Heart right ventricle (tissue), 16 donors: ENCODE results near the gene SART1. TPM values are rescaled to one million over a fixed set of nuclear protein-coding genes. Genes with fewer than 3 reads are reported as not detected.

Experiments used
- ATAC-seq, 8 donors: fragments of 200-7000 bp; cut with Tn5 transposase; one replicate each; pipeline ENCODE4 v1.9.1; 2020; ENCODE audit warnings: mild to moderate bottlenecking in 8 of 8, moderate library complexity in 8 of 8, moderate number of reproducible peaks in 1 of 8
- DNase-seq, 2 donors: peaks; one replicate each; pipeline ENCODE4 v3.0.0-alpha.2; 2020
- H3K27ac ChIP-seq, 10 donors: fragments of 200-600 bp; sonication (generic) in 2 of 10; one replicate each; pipeline versions ENCODE4 v1.5.0 to v1.8.0; 2020 to 2022; ENCODE audit warnings: mild to moderate bottlenecking in 3 of 10
- H3K27me3 ChIP-seq, 7 donors: fragments of 200-600 bp; one replicate each; pipeline ENCODE4 v1.8.0; 2021 to 2022; ENCODE audit warnings: mild to moderate bottlenecking in 2 of 7
- H3K36me3 ChIP-seq, 9 donors: fragments of 200-600 bp; sonication (generic) in 1 of 9; one replicate each; pipeline versions ENCODE4 v1.5.0 to v1.8.0; 2020 to 2022; ENCODE audit warnings: mild to moderate bottlenecking in 2 of 9
- H3K4me1 ChIP-seq, 9 donors: fragments of 200-600 bp; sonication (generic) in 1 of 9; one replicate each; pipeline versions ENCODE4 v1.5.0 to v1.8.0; 2020 to 2022; ENCODE audit warnings: mild to moderate bottlenecking in 4 of 9
- H3K4me3 ChIP-seq, 10 donors: fragments of 200-600 bp; sonication (generic) in 2 of 10; one replicate each; pipeline versions ENCODE4 v1.5.0 to v1.8.0; 2020 to 2022; ENCODE audit warnings: mild to moderate bottlenecking in 7 of 10, moderate library complexity in 2 of 10
- H3K9me3 ChIP-seq, 11 donors: fragments of 200-600 bp in 10 of 11; sonication (generic) in 2 of 11; one replicate each; pipeline versions ENCODE4 v1.5.0 to v1.8.0; 2013 to 2022; ENCODE audit warnings: mild to moderate bottlenecking in 2 of 11, control low read depth in 1 of 11, moderate library complexity in 1 of 11
- WGBS, 2 donors: extraction: QIAGEN DNeasy Blood & Tissue Kit; methylation state at CpG; one replicate each; pipeline ENCODE4 v1.1.7; 2013; ENCODE audit warnings: inconsistent platforms in 1 of 2; 5-methylcytosine and 5-hydroxymethylcytosine counted together
- intact Hi-C, 10 donors: fragments of 100-400 bp; cut with DNase I; formaldehyde crosslinking; loops; one replicate each; pipeline versions ENCODE4 v1.11.1 to v1.14.2; 2022
- polyA plus RNA-seq, 2 donors: library from polyadenylated mRNA; stranded (reverse); fragments of 200-250 nt; gene quantifications; one replicate each; pipeline ENCODE4 v1.2.3, GENCODE V29; 2013
- total RNA-seq, 10 donors: library from RNA; stranded (reverse); fragmentation: NEBNext Ultra II Directional in 3 of 10; extraction: Animal tissue kit (Norgen Biotek cat#: 25700) in 3 of 10; gene quantifications; one replicate each; pipeline versions ENCODE4 v1.2.1 to v1.2.4, GENCODE V29; 2021 to 2023
- TF ChIP-seq, protein P1 (sequence below), 9 donors: fragments of 200-600 bp; sonication (generic) in 2 of 9; IDR thresholded peaks; one replicate each; pipeline versions ENCODE4 v1.5.0 to v1.8.0; 2021 to 2022; ENCODE audit warnings: antibody characterized with exemption in 9 of 9, mild to moderate bottlenecking in 5 of 9, moderate library complexity in 1 of 9
- donor health status: Arrhythmogenic right ventricular cardiomyopathy.
- donor health status: ischemic (EF 13 %, LVEDD 7.1; RV severe dilation, severe dysfunction).
- donor health status: healthy with polysubstance abuse.
- donor health status: DM: no; HTN: yes; CAD: no.
- donor health status: DM: no; HTN: no; CAD: no.
- donor health status: ischemic (EF 25% LVEDD 6.9; RV normal size, moderate dysfunction).
- donor health status: ischemic (EF 25% LVEDD 5.7; RV mildly dilated, moderate dysfunction).
- donor health status: healthy.
- donor health status: DM: yes; HTN: yes; CAD: no.
- donor health status: Ischemic cardiomyopathy.
- donor health status: ischemic (EF 35%, LVEDD 5.7; RV mildly dilated, moderate dysfunction).
- donor health status: nonischemic (EF 11% LVEDD 7.7; RV severe dilation, severe dysfunction).
- donor health status: DM: yes; HTN: yes; CAD: no.
- donor health status: PGD.
- donor health status: ischemic (EF 29% LVEDD 5.4; RV normal size, mild dysfunction).
- donor health status: nonischemic (EF 23%, LVEDD 6.1; RV moderate dilation, normal function).

SART1 gene
- total and polyA plus RNA-seq, 12 donors, result 26.2 to 160 (median 33.5) TPM

DNA sequence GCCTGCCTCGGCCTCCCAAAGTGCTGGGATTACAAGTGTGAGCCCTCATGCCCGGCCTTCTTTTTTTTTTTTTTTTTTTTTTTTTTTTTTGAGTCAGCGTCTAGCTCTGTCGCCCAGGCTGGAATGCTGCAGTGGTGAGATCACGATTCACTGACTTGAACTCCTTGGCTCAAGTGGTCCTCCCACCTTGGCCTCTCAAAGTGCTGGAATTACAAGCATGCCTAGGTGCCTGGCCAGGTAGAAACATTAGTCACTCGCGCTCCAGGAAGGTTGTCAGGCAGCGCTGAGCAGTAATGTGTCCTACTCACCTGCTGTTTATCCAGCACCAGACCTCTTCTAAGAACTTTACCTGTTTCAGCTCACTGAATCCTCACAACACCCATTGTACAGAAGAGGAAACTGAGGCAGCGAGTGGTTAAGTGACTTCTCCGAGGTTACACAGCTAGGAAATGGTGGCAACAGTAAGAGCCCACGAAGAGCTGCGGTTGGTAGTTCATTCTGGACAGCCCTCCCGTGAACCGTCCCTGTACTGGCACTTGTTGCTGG, 49.8 kb downstream of the SART1 start:
- intact Hi-C loops, result no loop called here
- Histone ChIP-seq H3K4me1 (peaks cover 0 to 30% (median 14%) of the 10 kb centered on the region in 9 donors), H3K9me3 (no peaks in the 10 kb centered on the region), H3K27me3 (peaks cover 8 to 39% (median 23%) of the 10 kb centered on the region in 7 donors), H3K4me3 (peak overlapping the region in 2 of 10 donors; percentile 0 to 30), H3K36me3 (peaks cover 0 to 5% (median 0%) of the 10 kb centered on the region in 9 donors), H3K27ac (no peak overlapping the region)
- WGBS, 2 donors, result 42 to 49% methylated on average over 13 to 14 of the region's 14 CpGs
- TF ChIP-seq, protein P1, sequence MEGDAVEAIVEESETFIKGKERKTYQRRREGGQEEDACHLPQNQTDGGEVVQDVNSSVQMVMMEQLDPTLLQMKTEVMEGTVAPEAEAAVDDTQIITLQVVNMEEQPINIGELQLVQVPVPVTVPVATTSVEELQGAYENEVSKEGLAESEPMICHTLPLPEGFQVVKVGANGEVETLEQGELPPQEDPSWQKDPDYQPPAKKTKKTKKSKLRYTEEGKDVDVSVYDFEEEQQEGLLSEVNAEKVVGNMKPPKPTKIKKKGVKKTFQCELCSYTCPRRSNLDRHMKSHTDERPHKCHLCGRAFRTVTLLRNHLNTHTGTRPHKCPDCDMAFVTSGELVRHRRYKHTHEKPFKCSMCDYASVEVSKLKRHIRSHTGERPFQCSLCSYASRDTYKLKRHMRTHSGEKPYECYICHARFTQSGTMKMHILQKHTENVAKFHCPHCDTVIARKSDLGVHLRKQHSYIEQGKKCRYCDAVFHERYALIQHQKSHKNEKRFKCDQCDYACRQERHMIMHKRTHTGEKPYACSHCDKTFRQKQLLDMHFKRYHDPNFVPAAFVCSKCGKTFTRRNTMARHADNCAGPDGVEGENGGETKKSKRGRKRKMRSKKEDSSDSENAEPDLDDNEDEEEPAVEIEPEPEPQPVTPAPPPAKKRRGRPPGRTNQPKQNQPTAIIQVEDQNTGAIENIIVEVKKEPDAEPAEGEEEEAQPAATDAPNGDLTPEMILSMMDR (IDR thresholded peaks at IDR 0.05), result no peak
- DNase-seq (no peak), ATAC-seq (no peak)

DNA sequence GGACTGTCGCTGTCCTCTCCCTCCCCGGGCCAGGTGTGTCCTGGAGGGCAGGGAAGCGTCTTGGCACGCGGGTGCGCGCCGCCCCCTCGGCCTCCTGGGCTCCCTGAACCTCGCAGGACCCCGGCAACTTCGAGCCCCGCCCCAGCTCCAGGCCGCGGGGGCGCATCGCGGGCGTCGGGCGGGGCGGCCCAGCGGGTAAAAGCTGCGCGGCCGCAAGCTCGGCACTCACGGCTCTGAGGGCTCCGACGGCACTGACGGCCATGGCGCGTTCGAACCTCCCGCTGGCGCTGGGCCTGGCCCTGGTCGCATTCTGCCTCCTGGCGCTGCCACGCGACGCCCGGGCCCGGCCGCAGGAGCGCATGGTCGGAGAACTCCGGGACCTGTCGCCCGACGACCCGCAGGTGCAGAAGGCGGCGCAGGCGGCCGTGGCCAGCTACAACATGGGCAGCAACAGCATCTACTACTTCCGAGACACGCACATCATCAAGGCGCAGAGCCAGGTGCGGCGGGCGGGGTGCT, 50.3 kb downstream of the SART1 start, which contains the start of gene CST6:
Gene CST6, plus strand, starts transcription at position 224 of the 519 bp plus-strand sequence. Its CDS starts 37 bp downstream, at position 261.
- no peak for ATAC-seq
- Histone ChIP-seq H3K4me1 (peaks cover 0 to 35% (median 18%) of the 10 kb centered on the region in 9 donors), H3K27me3 (peaks cover 8 to 39% (median 23%) of the 10 kb centered on the region in 7 donors), H3K36me3 (no peaks in the 10 kb centered on the region), H3K4me3 (peak within 1 kb of the TSS in 3 of 10 donors; percentile 0 to 30 (median 17)), H3K9me3 (no peaks in the 10 kb centered on the region), H3K27ac (no peak within 1 kb of the TSS)
- WGBS, 2 donors, result 7% methylated on average over 61 of the region's 61 CpGs
- TF ChIP-seq, protein P1 (IDR thresholded peaks at IDR 0.05), result no peak
- no peak for DNase-seq
- intact Hi-C loops, result no loop called here

DNA sequence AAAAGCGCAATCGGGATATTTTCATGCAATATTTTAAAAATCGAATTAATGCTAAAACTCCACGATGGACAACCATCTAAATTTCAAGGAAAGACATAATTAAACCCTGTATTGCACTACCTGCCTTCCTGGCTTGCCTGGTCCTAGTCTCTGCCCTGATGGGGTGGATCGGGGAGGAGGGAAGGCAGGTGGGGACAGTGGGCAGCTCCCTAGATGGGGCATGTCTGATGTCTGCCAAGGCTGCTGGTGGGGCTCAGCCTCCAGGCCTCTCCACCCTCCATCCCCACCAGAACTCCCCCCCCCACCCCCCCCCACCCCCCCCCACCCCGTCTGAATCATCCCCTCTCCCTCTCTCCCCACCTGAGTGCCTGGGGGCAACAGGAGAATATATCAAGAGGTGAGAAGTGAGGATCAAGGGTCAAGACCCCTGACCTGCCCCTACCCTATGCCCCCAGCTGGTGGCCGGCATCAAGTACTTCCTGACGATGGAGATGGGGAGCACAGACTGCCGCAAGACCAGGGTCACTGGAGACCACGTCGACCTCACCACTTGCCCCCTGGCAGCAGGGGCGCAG, 50.9 kb downstream of the SART1 start:
- TF ChIP-seq, protein P1 (IDR thresholded peaks at IDR 0.05), result no peak
- H3K27me3 ChIP-seq, result peaks cover 8 to 39% (median 23%) of the 10 kb centered on the region in 7 donors
- DNase-seq (no peak), ATAC-seq (no peak)
- no peaks in the 10 kb centered on the region for H3K9me3 ChIP-seq
- H3K4me3 ChIP-seq, result peak overlapping the region in 1 of 10 donors; percentile 30
- H3K27ac ChIP-seq, result no peak overlapping the region
- H3K4me1 ChIP-seq, result peaks cover 0 to 30% (median 18%) of the 10 kb centered on the region in 9 donors
- H3K36me3 ChIP-seq, result no peaks in the 10 kb centered on the region
- WGBS, 2 donors, result 52 to 60% methylated on average over 11 to 12 of the region's 12 CpGs
- intact Hi-C loops, result no loop called here

DNA sequence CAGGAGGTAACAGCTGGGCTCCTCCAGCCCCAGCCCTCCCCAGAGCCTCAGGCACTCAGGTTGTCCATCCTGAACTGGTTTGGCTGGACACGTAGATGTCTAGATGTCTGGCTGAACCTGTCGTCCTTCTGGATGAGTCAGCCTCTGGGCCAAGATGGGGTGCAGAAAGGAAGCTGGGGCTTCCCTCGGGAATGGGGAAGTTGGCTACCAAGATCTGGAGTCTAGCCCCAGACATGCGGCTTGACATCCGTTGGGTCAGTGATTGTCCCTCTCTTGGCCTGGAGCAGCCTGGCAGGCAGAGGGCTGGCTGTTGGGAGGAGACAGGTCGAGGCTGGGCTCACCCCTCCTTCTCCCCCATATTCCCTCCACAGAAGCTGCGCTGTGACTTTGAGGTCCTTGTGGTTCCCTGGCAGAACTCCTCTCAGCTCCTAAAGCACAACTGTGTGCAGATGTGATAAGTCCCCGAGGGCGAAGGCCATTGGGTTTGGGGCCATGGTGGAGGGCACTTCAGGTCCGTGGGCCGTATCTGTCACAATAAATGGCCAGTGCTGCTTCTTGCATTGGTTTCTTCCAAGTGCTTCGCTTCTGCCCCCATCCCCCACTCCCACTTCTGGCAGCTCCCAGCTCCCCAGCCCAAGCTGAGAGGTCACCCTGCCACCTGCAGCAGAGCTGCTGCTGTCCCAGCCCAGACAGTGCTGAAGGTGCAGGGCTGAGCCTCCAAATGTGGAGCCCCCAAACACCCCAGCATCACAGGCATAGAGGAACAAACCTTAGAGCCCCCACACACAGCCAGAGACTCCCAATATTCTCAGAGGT, 51.6 kb downstream of the SART1 start:
- TF ChIP-seq, protein P1 (IDR thresholded peaks at IDR 0.05), result no peak
- 56 to 66% methylated on average over 12 of the region's 12 CpGs for WGBS, 2 donors

More for the DNA sequence above, 51.6 kb downstream of the SART1 start:
- H3K36me3 ChIP-seq, result no peaks in the 10 kb centered on the region
- no peak overlapping the region for H3K27ac ChIP-seq
- H3K27me3 ChIP-seq, result peaks cover 8 to 39% (median 23%) of the 10 kb centered on the region in 7 donors
- no peak overlapping the region for H3K4me3 ChIP-seq
- ATAC-seq (no peak), DNase-seq (no peak)
- H3K9me3 ChIP-seq, result no peaks in the 10 kb centered on the region
- intact Hi-C loops, result no loop called here
- peaks cover 0 to 27% (median 18%) of the 10 kb centered on the region in 9 donors for H3K4me1 ChIP-seq
